ENCODE data around the gene PRRC2A. TPM values are rescaled to one million over a fixed set of nuclear protein-coding genes. Genes with fewer than 3 reads are reported as not detected.

PRRC2A gene
- polyA plus RNA-seq, 1 donor from 2014 or later: 39.9 TPM

DNA sequence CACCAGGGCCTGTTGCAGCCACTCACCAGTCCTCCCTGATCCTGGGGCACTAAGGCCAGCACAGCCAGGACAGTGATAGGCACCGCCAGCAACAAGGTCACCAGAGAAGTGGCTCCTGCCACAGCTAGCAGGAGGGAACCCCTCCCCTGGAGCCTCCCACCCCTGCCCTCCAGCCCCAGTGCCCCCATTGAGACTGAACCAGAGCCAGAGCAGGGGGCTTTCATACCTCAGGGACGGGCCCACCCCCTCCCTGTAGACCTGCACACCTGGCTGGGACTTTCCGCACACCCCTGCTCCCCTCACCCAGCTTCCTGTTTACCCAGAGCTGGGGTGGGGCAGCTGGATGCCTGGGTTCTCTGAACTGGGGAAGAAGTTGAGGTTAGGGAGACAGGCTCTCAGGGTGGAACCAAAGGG, 38.3 kb upstream of the PRRC2A start, which contains the start of gene LTB:
Gene LTB (minus strand): TSS at position 195 of the 414 bp plus-strand sequence. CDS start 7 bp downstream, at position 188.
- Histone ChIP-seq H4K20me1 (ENCODE audit: insufficient read depth) (no peaks in the 10 kb centered on the region), H3K79me2 (replicated peaks; ENCODE audit: insufficient read depth, low read length) (no peaks in the 10 kb centered on the region), H3F3A (ENCODE audit: insufficient read depth, low read length, poor library complexity, severe bottlenecking) (no peaks in the 10 kb centered on the region), H3K27me3 (ENCODE audit: insufficient read depth, low read depth, low read length) (peaks cover 14% of the 10 kb centered on the region), H3K27ac (ENCODE audit: low read length) (peak within 1 kb of the TSS; percentile 9), H3K4me3 (ENCODE audit: low read length) (peak within 1 kb of the TSS; percentile 67), H2AFZ (ENCODE audit: low read depth, low read length) (peak within 1 kb of the TSS; percentile 54), H3K9ac (ENCODE audit: low read length) (peak within 1 kb of the TSS; percentile 61), H3K4me2 (ENCODE audit: low read length) (no peak within 1 kb of the TSS), H3K9me3 (ENCODE audit: low read length) (no peaks in the 10 kb centered on the region), H3K9me2 (ENCODE audit: insufficient read depth, low read length) (no peaks in the 10 kb centered on the region), H3K36me3 (ENCODE audit: insufficient read depth, low read length) (no peaks in the 10 kb centered on the region)
- TF ChIP-seq RAD21 (conservative IDR thresholded peaks at IDR 0.05) (no peak), MXI1 (conservative IDR thresholded peaks at IDR 0.05; ENCODE audit: poor library complexity, severe bottlenecking) (no peak), POLR2AphosphoS5 (IDR thresholded peaks at IDR 0.05) (no peak), SMC3 (conservative IDR thresholded peaks at IDR 0.05; ENCODE audit: poor library complexity) (no peak), EZH2 (IDR thresholded peaks at IDR 0.05; ENCODE audit: borderline replicate concordance, insufficient read depth, low read length, poor library complexity, severe bottlenecking) (no peak), TAF1 (IDR thresholded peaks at IDR 0.05; ENCODE audit: low read depth) (no peak), CTCF (IDR thresholded peaks at IDR 0.05; ENCODE audit: poor library complexity, severe bottlenecking) (no peak), REST (IDR thresholded peaks at IDR 0.05; ENCODE audit: borderline replicate concordance) (no peak), EP300 (conservative IDR thresholded peaks at IDR 0.05; ENCODE audit: poor library complexity, severe bottlenecking) (no peak)

DNA sequence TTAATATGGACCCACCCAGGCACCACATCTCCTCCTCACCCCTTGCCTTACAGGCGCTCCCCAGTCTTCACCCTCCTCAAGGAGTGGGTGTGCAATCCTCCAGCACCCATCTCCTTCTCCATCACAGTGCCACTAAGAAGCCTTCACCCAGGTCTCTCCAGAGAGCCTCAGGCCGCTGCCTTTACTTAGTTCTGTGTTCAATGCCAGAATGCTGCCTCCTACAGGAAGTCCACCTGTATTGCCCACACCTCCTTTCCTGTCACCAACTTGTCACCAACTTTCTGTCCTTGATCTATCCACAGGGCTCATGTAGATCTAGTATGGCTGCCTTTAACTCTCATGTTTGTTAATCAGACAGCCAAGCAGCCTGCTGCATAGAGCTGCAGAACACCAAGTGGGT, 35.0 kb upstream of the PRRC2A start:
- no peaks in the 10 kb centered on the region for H3K36me3 ChIP-seq (ENCODE audit: insufficient read depth, low read length)
- no peaks in the 10 kb centered on the region for H3K9me2 ChIP-seq (ENCODE audit: insufficient read depth, low read length)
- H3K79me2 ChIP-seq (replicated peaks; ENCODE audit: insufficient read depth, low read length): no peaks in the 10 kb centered on the region
- no peaks in the 10 kb centered on the region for H4K20me1 ChIP-seq (ENCODE audit: insufficient read depth)
- H2AFZ ChIP-seq (ENCODE audit: low read depth, low read length): no peak overlapping the region
- H3F3A ChIP-seq (ENCODE audit: insufficient read depth, low read length, poor library complexity, severe bottlenecking): no peaks in the 10 kb centered on the region
- no peak overlapping the region for H3K4me2 ChIP-seq (ENCODE audit: low read length)
- no peak overlapping the region for H3K27ac ChIP-seq (ENCODE audit: low read length)
- no peak overlapping the region for H3K9ac ChIP-seq (ENCODE audit: low read length)
- H3K27me3 ChIP-seq (ENCODE audit: insufficient read depth, low read depth, low read length): peaks cover 14% of the 10 kb centered on the region
- H3K4me3 ChIP-seq (ENCODE audit: low read length): no peak overlapping the region
- TF ChIP-seq EP300 (conservative IDR thresholded peaks at IDR 0.05; ENCODE audit: poor library complexity, severe bottlenecking) (no peak), MXI1 (conservative IDR thresholded peaks at IDR 0.05; ENCODE audit: poor library complexity, severe bottlenecking) (no peak), SMC3 (conservative IDR thresholded peaks at IDR 0.05; ENCODE audit: poor library complexity) (no peak), POLR2AphosphoS5 (IDR thresholded peaks at IDR 0.05) (no peak), REST (IDR thresholded peaks at IDR 0.05; ENCODE audit: borderline replicate concordance) (no peak), RAD21 (conservative IDR thresholded peaks at IDR 0.05) (no peak), TAF1 (IDR thresholded peaks at IDR 0.05; ENCODE audit: low read depth) (no peak), CTCF (IDR thresholded peaks at IDR 0.05; ENCODE audit: poor library complexity, severe bottlenecking) (no peak), EZH2 (IDR thresholded peaks at IDR 0.05; ENCODE audit: borderline replicate concordance, insufficient read depth, low read length, poor library complexity, severe bottlenecking) (no peak)
- no peaks in the 10 kb centered on the region for H3K9me3 ChIP-seq (ENCODE audit: low read length)

All from neural cell (in vitro differentiated cells).